Measurements from ENCODE around the gene CTBP1.

DNA sequence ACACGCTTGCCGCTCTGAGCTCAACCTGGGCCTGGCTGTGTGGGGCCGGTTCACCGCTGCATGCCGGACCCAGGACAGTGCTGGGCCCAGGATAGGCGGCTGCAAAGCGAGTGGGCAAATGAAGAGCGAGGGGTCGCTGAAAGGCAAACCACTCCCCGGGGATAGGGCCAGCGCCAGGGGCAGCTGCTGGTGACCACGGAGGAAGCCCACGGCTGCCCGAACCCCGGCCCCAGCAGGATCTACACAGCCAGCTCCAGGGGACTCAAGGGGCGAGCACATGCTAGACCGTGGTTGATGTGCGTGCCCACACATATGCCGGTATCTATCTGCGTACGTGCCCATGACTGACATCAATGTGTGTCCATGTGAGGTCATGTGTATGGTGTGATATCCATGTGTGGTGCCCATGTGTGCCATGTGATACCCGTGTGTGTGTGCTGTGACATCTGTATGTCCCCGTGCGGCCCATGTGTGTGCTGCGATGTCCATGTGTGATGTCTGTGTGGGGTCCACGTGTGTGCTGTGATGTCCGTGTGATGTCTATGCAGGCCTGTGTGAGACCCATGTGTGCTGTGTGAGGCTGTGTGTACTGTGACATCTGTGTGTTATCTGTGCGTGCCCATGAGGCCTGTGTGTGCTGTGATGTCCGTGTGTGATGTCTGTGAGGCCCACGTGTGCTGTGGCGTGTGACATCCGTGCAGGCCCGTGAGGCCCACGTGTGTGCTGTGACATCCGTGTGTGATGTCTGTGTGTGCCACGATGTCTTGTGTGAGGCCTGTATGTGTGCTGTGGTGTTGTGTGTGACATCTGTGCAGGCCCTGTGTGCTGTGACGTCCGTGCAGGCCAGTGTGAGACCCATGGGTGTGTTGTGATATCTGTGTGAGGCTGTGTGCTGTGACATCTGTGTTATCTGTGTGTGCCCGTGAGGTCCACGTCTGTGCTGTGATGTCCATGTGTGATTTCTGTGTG, 24.8 kb downstream of the CTBP1 start:
- no peak for TF ChIP-seq POLR2A (IDR thresholded peaks at IDR 0.05; ENCODE audit: low read length)
- TF ChIP-seq GATA1 (IDR thresholded peaks at IDR 0.05; ENCODE audit: low read depth, low read length): no peak

Data from erythroblast (primary cell).